IMR-90 (cell line): Measurements from ENCODE around the gene KRT16. TPM values are rescaled to one million over a fixed set of nuclear protein-coding genes. Genes with fewer than 3 reads are reported as not detected.

Experiments
- ATAC-seq: fragments of 200-7000 bp; cut with Tn5 transposase; 2 replicates; pipeline ENCODE4 v1.9.1; 2020; ENCODE audit warnings: low read depth, mild to moderate bottlenecking, moderate library complexity
- BruUV-seq: library from RNA; stranded (reverse); fragments of 400-500 nt; replicated peaks from 2 replicates; lab custom pipeline; 2021; lab: Mats Ljungman, UMichigan
- CTCF ChIA-PET: fragments of 300-600 bp; formaldehyde crosslinking; extraction: SDS; loops from one replicate; lab custom pipeline; 2021; ENCODE audit warnings: antibody characterized with exemption; lab: Yijun Ruan, JAX
- POLR2A ChIA-PET: fragments of 300-600 bp; sonication (Branson Sonifier 250); formaldehyde crosslinking; loops from one replicate; lab custom pipeline; 2022; ENCODE audit warnings: antibody characterized with exemption; ENCODE audit not compliant: unreplicated experiment; lab: Charles Lee
- DNase-seq: peaks from one replicate; pipeline ENCODE4 v3.0.0; 2013
- H2AFZ ChIP-seq: replicated peaks from 2 replicates; pipeline ENCODE3; 2013; ENCODE audit warnings: low read length, mild to moderate bottlenecking; ENCODE audit not compliant: poor library complexity
- H2AK5ac ChIP-seq: 2 replicates; pipeline ENCODE4 v1.6.1; 2013; ENCODE audit warnings: low read depth, low read length, inconsistent platforms
- H2AK9ac ChIP-seq: replicated peaks from 2 replicates; pipeline ENCODE3; 2013; ENCODE audit warnings: mild to moderate bottlenecking, low read depth, low read length, moderate library complexity; ENCODE audit not compliant: poor library complexity
- H2BK120ac ChIP-seq: 2 replicates; pipeline ENCODE4 v1.6.1; 2013; ENCODE audit warnings: low read depth, low read length, inconsistent platforms
- H2BK15ac ChIP-seq: 3 replicates; pipeline ENCODE4 v1.6.1; 2013; ENCODE audit warnings: low read depth, low read length, inconsistent platforms
- H2BK20ac ChIP-seq: 2 replicates; pipeline ENCODE4 v1.6.1; 2013; ENCODE audit warnings: low read depth, mild to moderate bottlenecking, inconsistent platforms, low read length, moderate library complexity
- H2BK5ac ChIP-seq: 2 replicates; pipeline ENCODE4 v1.6.1; 2013; ENCODE audit warnings: mild to moderate bottlenecking, low read depth, low read length, inconsistent platforms; ENCODE audit not compliant: poor library complexity, severe bottlenecking
- H3K14ac ChIP-seq: replicated peaks from 2 replicates; pipeline ENCODE4 v1.6.1; 2013; ENCODE audit warnings: low read depth, low read length, inconsistent platforms
- H3K18ac ChIP-seq: 2 replicates; pipeline ENCODE4 v1.6.1; 2013; ENCODE audit warnings: low read depth, low read length, control low read depth
- H3K23ac ChIP-seq: 2 replicates; pipeline ENCODE4 v1.6.1; 2013; ENCODE audit warnings: low read depth, low read length, inconsistent platforms
- H3K27ac ChIP-seq: 2 replicates; pipeline ENCODE4 v1.5.1; 2013; ENCODE audit warnings: mild to moderate bottlenecking, control low read depth, low read length; ENCODE audit not compliant: insufficient read depth
- H3K27me3 ChIP-seq: 2 replicates; pipeline ENCODE4 v1.6.1; 2013; ENCODE audit warnings: low read length; ENCODE audit not compliant: control insufficient read depth, insufficient read depth
- H3K36me3 ChIP-seq: 2 replicates; pipeline ENCODE4 v1.6.1; 2013; ENCODE audit warnings: low read length, mixed read lengths; ENCODE audit not compliant: control insufficient read depth, insufficient read depth
- H3K4ac ChIP-seq: 2 replicates; pipeline ENCODE4 v1.6.1; 2013; ENCODE audit warnings: low read depth, low read length, inconsistent platforms
- H3K4me1 ChIP-seq: 2 replicates; pipeline ENCODE4 v1.6.1; 2013; ENCODE audit warnings: low read length, mixed read lengths; ENCODE audit not compliant: control insufficient read depth, insufficient read depth
- H3K4me2 ChIP-seq: 2 replicates; pipeline ENCODE4 v1.6.1; 2013; ENCODE audit warnings: low read depth, mild to moderate bottlenecking, control low read depth, low read length, moderate library complexity
- H3K4me3 ChIP-seq: 2 replicates; pipeline ENCODE4 v1.5.1; 2013; ENCODE audit warnings: low read depth, mild to moderate bottlenecking, control low read depth, low read length, moderate library complexity; ENCODE audit not compliant: insufficient read depth
- H3K56ac ChIP-seq: 2 replicates; pipeline ENCODE4 v1.6.1; 2013; ENCODE audit warnings: low read length, inconsistent platforms; ENCODE audit not compliant: insufficient read depth; ENCODE audit errors: extremely low read depth
- H3K79me1 ChIP-seq, 2 experiments: 2 replicates each; pipeline ENCODE4 v1.6.1; 2013; ENCODE audit warnings: low read length in 2 of 2, inconsistent platforms in 1 of 2, low read depth in 1 of 2
- H3K9ac ChIP-seq: 2 replicates; pipeline ENCODE4 v1.6.1; 2013; ENCODE audit warnings: low read depth, low read length, control low read depth
- H3K9me1 ChIP-seq: 2 replicates; pipeline ENCODE4 v1.6.1; 2013; ENCODE audit warnings: low read length, inconsistent platforms; ENCODE audit not compliant: insufficient read depth
- H3K9me3 ChIP-seq: 2 replicates; pipeline ENCODE4 v1.6.1; 2013; ENCODE audit warnings: low read length; ENCODE audit not compliant: control insufficient read depth, insufficient read depth
- H4K20me1 ChIP-seq: 2 replicates; pipeline ENCODE4 v1.6.1; 2013; ENCODE audit warnings: low read length, inconsistent platforms; ENCODE audit not compliant: insufficient read depth
- H4K5ac ChIP-seq: 2 replicates; pipeline ENCODE4 v1.6.1; 2013; ENCODE audit warnings: mild to moderate bottlenecking, low read depth, low read length, control low read depth
- H4K8ac ChIP-seq, 2 experiments: 2 replicates each; pipeline ENCODE4 v1.6.1; 2013; ENCODE audit warnings: low read depth in 2 of 2, low read length in 2 of 2, control low read depth in 1 of 2, inconsistent platforms in 1 of 2
- H4K91ac ChIP-seq: 2 replicates; pipeline ENCODE4 v1.6.1; 2013; ENCODE audit warnings: low read depth, low read length, inconsistent platforms; ENCODE audit not compliant: insufficient read depth
- BHLHE40 ChIP-seq: fragments of 150-350 bp; IDR thresholded peaks from 2 replicates; pipeline ENCODE4 v1.6.1; 2016; ENCODE audit warnings: mild to moderate bottlenecking, low read depth, low read length
- CEBPB ChIP-seq: IDR thresholded peaks from 2 replicates; pipeline ENCODE4 v1.6.1; 2012; ENCODE audit warnings: low read depth, low read length, improper control_type of control experiment
- CHD1 ChIP-seq: IDR thresholded peaks from 2 replicates; pipeline ENCODE4 v1.6.1; 2012; ENCODE audit warnings: low read depth, low read length, improper control_type of control experiment
- FOS ChIP-seq: fragments of 150-350 bp; IDR thresholded peaks from 2 replicates; pipeline ENCODE4 v1.6.1; 2016; ENCODE audit warnings: low read depth, low read length
- MAFK ChIP-seq: IDR thresholded peaks from 2 replicates; pipeline ENCODE4 v1.6.1; 2012; ENCODE audit warnings: low read depth, low read length, improper control_type of control experiment
- MAZ ChIP-seq: IDR thresholded peaks from 2 replicates; pipeline ENCODE4 v1.6.1; 2012; ENCODE audit warnings: low read depth, mild to moderate bottlenecking, low read length, improper control_type of control experiment, moderate library complexity, borderline replicate concordance
- NFE2L2 ChIP-seq: fragments of 150-350 bp; IDR thresholded peaks from 2 replicates; pipeline ENCODE4 v1.6.1; 2016; ENCODE audit warnings: low read depth, mild to moderate bottlenecking, low read length
- POLR2A ChIP-seq: IDR thresholded peaks from 2 replicates; pipeline ENCODE4 v1.6.1; 2012; ENCODE audit warnings: mild to moderate bottlenecking, low read depth, low read length
- RAD21 ChIP-seq: IDR thresholded peaks from 2 replicates; pipeline ENCODE4 v1.6.1; 2012; ENCODE audit warnings: low read length, improper control_type of control experiment
- RCOR1 ChIP-seq: IDR thresholded peaks from 2 replicates; pipeline ENCODE4 v1.6.1; 2012; ENCODE audit warnings: mild to moderate bottlenecking, low read length, improper control_type of control experiment; ENCODE audit not compliant: insufficient replicate concordance
- RFX5 ChIP-seq: IDR thresholded peaks from 2 replicates; pipeline ENCODE4 v1.8.0; 2012; ENCODE audit warnings: low read depth, mild to moderate bottlenecking, low read length, moderate library complexity
- SMC3 ChIP-seq: fragments of 150-350 bp; IDR thresholded peaks from 2 replicates; pipeline ENCODE4 v1.6.1; 2016; ENCODE audit warnings: low read depth, mild to moderate bottlenecking, antibody characterized with exemption, low read length, moderate library complexity
- WGBS, 2 experiments: methylation state at CpG; one replicate each; pipeline versions ENCODE4 v1.1.5 to v1.1.7; 2013; ENCODE audit warnings: missing lambda C conversion rate in 2 of 2; ENCODE audit not compliant: insufficient read length in 1 of 2; ENCODE audit errors: extremely low coverage in 2 of 2; 5-methylcytosine and 5-hydroxymethylcytosine counted together
- dilution Hi-C: fragments of 300-500 bp; cut with HindIII; formaldehyde crosslinking; loops from one replicate; pipeline ENCODE4 v1.14.3; 2018; ENCODE audit warnings: low sequenced_read_pairs; ENCODE audit not compliant: unreplicated experiment
- in situ Hi-C: fragments of 300-500 bp; cut with MboI; formaldehyde crosslinking; loops from 3 replicates; pipeline ENCODE4 v1.14.3; 2019; ENCODE audit warnings: low sequenced_read_pairs, inconsistent platforms, mixed read lengths
- intact Hi-C: fragments of 100-400 bp; cut with micrococcal nuclease; formaldehyde crosslinking; loops from 2 replicates; pipeline ENCODE4 v1.10.0; 2022
- polyA plus RNA-seq, 3 experiments: library from polyadenylated mRNA; depleted of rRNA; stranded (reverse); fragments of >200 nt; gene quantifications; 2 replicates each; pipeline ENCODE4 v1.2.3, GENCODE V29; 2012; ENCODE audit warnings: low replicate concordance in 1 of 3
- total RNA-seq: library from RNA; depleted of rRNA; stranded (reverse); fragments of >200 nt; gene quantifications from 2 replicates; pipeline ENCODE4 v1.2.3, GENCODE V29; 2012
- TF ChIP-seq, protein P1 (sequence below): conservative IDR thresholded peaks from 2 replicates; pipeline ENCODE4 v1.5.1; 2012; ENCODE audit warnings: mild to moderate bottlenecking, low read depth, low read length, improper control_type of control experiment
- TF ChIP-seq, protein P2 (sequence below): fragments of 150-350 bp; IDR thresholded peaks from 2 replicates; pipeline ENCODE4 v1.6.1; 2016; ENCODE audit warnings: low read depth, mild to moderate bottlenecking, low read length, moderate library complexity, borderline replicate concordance
- TF ChIP-seq, protein P3 (sequence below): fragments of 150-350 bp; IDR thresholded peaks from 2 replicates; pipeline ENCODE4 v1.6.1; 2017; ENCODE audit warnings: mild to moderate bottlenecking, antibody characterized with exemption, low read length, low read depth

The KRT16 gene
- total and polyA plus RNA-seq, 2 of the 4 experiments (the other 2 are of a cell fraction), result not detected

DNA sequence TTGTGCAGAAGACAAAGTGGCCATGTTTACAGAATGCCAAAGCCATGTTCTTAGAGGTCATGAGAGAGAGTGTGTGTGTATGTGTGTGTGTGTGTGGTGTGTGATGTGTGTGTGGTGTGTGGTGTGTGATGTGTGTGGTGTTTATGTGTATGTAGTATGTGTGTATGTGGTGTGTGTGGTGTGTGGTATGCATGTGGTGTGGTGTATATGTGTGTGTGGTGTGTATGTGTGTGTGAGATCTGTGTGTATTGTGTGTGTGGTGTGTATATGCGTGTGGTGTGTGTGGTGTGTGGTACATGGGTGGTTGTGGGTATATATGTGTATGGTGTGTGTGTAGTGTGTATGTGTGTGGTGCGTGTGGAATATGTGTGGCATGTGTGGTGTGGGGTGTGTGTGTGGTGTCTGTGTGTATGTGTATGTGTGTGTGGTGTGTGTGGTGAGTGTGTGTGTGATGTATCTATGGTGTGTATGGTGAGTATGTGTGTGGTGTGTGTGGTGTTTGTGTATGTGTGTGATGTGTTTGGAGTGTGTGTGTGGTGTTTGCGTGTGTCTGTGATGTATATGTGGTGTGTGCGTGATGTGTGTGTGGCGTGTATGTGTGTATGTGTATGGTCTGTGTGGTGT, 20.0 kb upstream of the KRT16 start:
- intact Hi-C loops, result no loop called here
- Histone ChIP-seq H3K4me3 (no peak overlapping the region), H4K91ac (no peak overlapping the region), H3K14ac (peak overlapping the region; percentile 41; the same call in 1 of the 2 replicates), H2BK5ac (peak overlapping the region; percentile 96), H4K8ac (no peak overlapping the region), H3K18ac (no peak overlapping the region), H3K9ac (no peak overlapping the region), H3K4me2 (no peak overlapping the region), H3K9me3 (no peaks in the 10 kb centered on the region), H2BK15ac (no peak overlapping the region), H2BK20ac (no peak overlapping the region), H2AK5ac (peak overlapping the region; percentile 67), H2BK120ac (no peak overlapping the region), H3K36me3 (no peaks in the 10 kb centered on the region), H3K27ac (no peak overlapping the region), H2AFZ (no peak overlapping the region), H3K4me1 (peaks cover 3% of the 10 kb centered on the region; the same call in 1 of the 2 replicates), H4K20me1 (no peaks in the 10 kb centered on the region), H3K56ac (no peak overlapping the region), H3K79me1 (no peaks in the 10 kb centered on the region), H3K27me3 (peaks cover 9% of the 10 kb centered on the region), H3K23ac (no peak overlapping the region; the same call in 1 of the 2 replicates), H3K9me1 (peaks cover 10% of the 10 kb centered on the region), H2AK9ac (peak overlapping the region; percentile 50), H4K5ac (no peak overlapping the region), H3K4ac (no peak overlapping the region)
- 88 to 100% methylated on average over 1 to 4 of the region's 5 CpGs for WGBS, 2 experiments
- ATAC-seq (no peak), DNase-seq (no peak)
- ChIA-PET CTCF (no interaction called here), POLR2A (no interaction called here)
- dilution Hi-C loops, result no loop called here
- in situ Hi-C loops, result no loop called here
- TF ChIP-seq, protein P1, sequence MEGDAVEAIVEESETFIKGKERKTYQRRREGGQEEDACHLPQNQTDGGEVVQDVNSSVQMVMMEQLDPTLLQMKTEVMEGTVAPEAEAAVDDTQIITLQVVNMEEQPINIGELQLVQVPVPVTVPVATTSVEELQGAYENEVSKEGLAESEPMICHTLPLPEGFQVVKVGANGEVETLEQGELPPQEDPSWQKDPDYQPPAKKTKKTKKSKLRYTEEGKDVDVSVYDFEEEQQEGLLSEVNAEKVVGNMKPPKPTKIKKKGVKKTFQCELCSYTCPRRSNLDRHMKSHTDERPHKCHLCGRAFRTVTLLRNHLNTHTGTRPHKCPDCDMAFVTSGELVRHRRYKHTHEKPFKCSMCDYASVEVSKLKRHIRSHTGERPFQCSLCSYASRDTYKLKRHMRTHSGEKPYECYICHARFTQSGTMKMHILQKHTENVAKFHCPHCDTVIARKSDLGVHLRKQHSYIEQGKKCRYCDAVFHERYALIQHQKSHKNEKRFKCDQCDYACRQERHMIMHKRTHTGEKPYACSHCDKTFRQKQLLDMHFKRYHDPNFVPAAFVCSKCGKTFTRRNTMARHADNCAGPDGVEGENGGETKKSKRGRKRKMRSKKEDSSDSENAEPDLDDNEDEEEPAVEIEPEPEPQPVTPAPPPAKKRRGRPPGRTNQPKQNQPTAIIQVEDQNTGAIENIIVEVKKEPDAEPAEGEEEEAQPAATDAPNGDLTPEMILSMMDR, result no peak
- TF ChIP-seq FOS (no peak), MAFK (no peak), SMC3 (no peak), MAZ (no peak), POLR2A (no peak), NFE2L2 (no peak), CHD1 (no peak), RAD21 (no peak), RCOR1 (no peak), CEBPB (no peak), BHLHE40 (no peak), RFX5 (no peak)
- TF ChIP-seq, protein P2, sequence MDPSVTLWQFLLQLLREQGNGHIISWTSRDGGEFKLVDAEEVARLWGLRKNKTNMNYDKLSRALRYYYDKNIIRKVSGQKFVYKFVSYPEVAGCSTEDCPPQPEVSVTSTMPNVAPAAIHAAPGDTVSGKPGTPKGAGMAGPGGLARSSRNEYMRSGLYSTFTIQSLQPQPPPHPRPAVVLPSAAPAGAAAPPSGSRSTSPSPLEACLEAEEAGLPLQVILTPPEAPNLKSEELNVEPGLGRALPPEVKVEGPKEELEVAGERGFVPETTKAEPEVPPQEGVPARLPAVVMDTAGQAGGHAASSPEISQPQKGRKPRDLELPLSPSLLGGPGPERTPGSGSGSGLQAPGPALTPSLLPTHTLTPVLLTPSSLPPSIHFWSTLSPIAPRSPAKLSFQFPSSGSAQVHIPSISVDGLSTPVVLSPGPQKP, result no peak
- TF ChIP-seq, protein P3, sequence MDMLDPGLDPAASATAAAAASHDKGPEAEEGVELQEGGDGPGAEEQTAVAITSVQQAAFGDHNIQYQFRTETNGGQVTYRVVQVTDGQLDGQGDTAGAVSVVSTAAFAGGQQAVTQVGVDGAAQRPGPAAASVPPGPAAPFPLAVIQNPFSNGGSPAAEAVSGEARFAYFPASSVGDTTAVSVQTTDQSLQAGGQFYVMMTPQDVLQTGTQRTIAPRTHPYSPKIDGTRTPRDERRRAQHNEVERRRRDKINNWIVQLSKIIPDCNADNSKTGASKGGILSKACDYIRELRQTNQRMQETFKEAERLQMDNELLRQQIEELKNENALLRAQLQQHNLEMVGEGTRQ, result no peak
- BruUV-seq, result no TSS peak
